NT2/D1 (cell line): ENCODE results near the gene FGFBP1.

Source experiments
- SUZ12 ChIP-seq: IDR thresholded peaks from 2 replicates; pipeline ENCODE4 v1.6.1; 2011; ENCODE audit not compliant: insufficient read length, insufficient read depth; ENCODE audit errors: extremely low read depth
- YY1 ChIP-seq: IDR thresholded peaks from 2 replicates; pipeline ENCODE4 v1.6.1; 2011; ENCODE audit not compliant: insufficient read length, insufficient read depth
- ZNF274 ChIP-seq: IDR thresholded peaks from 2 replicates; pipeline ENCODE4 v1.6.1; 2011; ENCODE audit warnings: mild to moderate bottlenecking, low read depth, low read length

DNA sequence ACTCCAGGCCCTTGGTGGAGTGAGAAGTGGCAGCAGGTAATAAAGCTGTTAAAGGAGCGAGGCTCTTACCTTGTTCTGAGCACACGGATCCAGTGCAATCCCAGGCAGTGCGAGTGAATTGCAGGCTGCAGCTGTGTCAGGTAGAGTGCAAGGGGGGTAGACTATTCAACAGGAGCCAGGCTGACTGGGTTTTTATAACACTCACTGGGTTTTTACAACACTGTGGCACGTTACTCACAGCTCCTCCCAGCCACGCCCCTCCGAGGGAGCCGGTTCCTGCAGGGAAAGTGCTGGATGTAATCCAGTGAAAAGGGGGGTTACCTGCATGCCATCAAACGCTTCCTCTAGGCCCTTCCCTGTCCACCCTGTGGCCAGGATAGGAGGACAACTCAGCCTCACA lies 358 bp downstream of the FGFBP1 start:
- no peak for TF ChIP-seq ZNF274
- TF ChIP-seq SUZ12 = no peak
- TF ChIP-seq YY1 = no peak
